Measurements from ENCODE around the gene CTNNA1. TPM values are rescaled to one million over a fixed set of nuclear protein-coding genes. Genes with fewer than 3 reads are reported as not detected.

CTNNA1 gene
- total RNA-seq, 6 experiments from 2014 or later: 101 to 192 (median 123) TPM

- TF ChIP-seq POLR2A (IDR thresholded peaks at IDR 0.05) (no peak), CTCF (IDR thresholded peaks at IDR 0.05) (no peak)
- intact Hi-C loops (cut with DNase I): no loop called here
- no peak for ATAC-seq
Observed at GRCh38 chr5:138828556-138828955, 75.3 kb downstream of the CTNNA1 start.

GRCh38 chr5:138829341-138829740, 76.1 kb downstream of the CTNNA1 start:
- H3K27me3 ChIP-seq: no peaks in the 10 kb centered on the region
- no peaks in the 10 kb centered on the region for H3K4me1 ChIP-seq
- no peaks in the 10 kb centered on the region for H3K9me3 ChIP-seq
- H3K36me3 ChIP-seq: peaks cover 0 to 22% (median 7%) of the 10 kb centered on the region in 4 donors
- no peak for TF ChIP-seq POLR2A (IDR thresholded peaks at IDR 0.05)
- TF ChIP-seq CTCF (IDR thresholded peaks at IDR 0.05): no peak
- WGBS (ENCODE audit: insufficient coverage, low coverage, low lambda C conversion rate, missing lambda C conversion rate): 94% methylated on average over 2 of the region's 3 CpGs
- intact Hi-C loops (cut with DNase I): no loop called here
- ATAC-seq: no peak
- no peak for DNase-seq
- H3K4me3 ChIP-seq: no peak overlapping the region
- no peak overlapping the region for H3K27ac ChIP-seq

More at GRCh38 chr5:138828556-138828955, 75.3 kb downstream of the CTNNA1 start:
- Histone ChIP-seq H3K4me1 (no peaks in the 10 kb centered on the region), H3K36me3 (peaks cover 0 to 22% (median 7%) of the 10 kb centered on the region in 4 donors), H3K27me3 (no peaks in the 10 kb centered on the region), H3K4me3 (no peak overlapping the region), H3K9me3 (no peaks in the 10 kb centered on the region), H3K27ac (no peak overlapping the region)
- 82% methylated on average over 4 of the region's 4 CpGs for WGBS (ENCODE audit: insufficient coverage, low coverage, low lambda C conversion rate, missing lambda C conversion rate)
- DNase-seq: no peak

- H3K27me3 ChIP-seq: no peaks in the 10 kb centered on the region
- H3K4me3 ChIP-seq: no peak overlapping the region
- H3K4me1 ChIP-seq: no peaks in the 10 kb centered on the region
- intact Hi-C loops (cut with DNase I): no loop called here
- TF ChIP-seq POLR2A (IDR thresholded peaks at IDR 0.05) (no peak), CTCF (IDR thresholded peaks at IDR 0.05) (no peak)
- peaks cover 0 to 19% (median 7%) of the 10 kb centered on the region in 4 donors for H3K36me3 ChIP-seq
- no peak overlapping the region for H3K27ac ChIP-seq
- H3K9me3 ChIP-seq: no peaks in the 10 kb centered on the region
- ATAC-seq (no peak), DNase-seq (no peak)
Observed at GRCh38 chr5:138831703-138832102, 78.5 kb downstream of the CTNNA1 start.

- H3K27ac ChIP-seq: no peak overlapping the region
- TF ChIP-seq CTCF (IDR thresholded peaks at IDR 0.05) (no peak), POLR2A (IDR thresholded peaks at IDR 0.05) (no peak)
- no peak overlapping the region for H3K4me3 ChIP-seq
- no peaks in the 10 kb centered on the region for H3K9me3 ChIP-seq
- WGBS (ENCODE audit: insufficient coverage, low coverage, low lambda C conversion rate, missing lambda C conversion rate): 21% methylated on average over 2 of the region's 2 CpGs
- no peaks in the 10 kb centered on the region for H3K27me3 ChIP-seq
- no peak for DNase-seq
- H3K4me1 ChIP-seq: no peaks in the 10 kb centered on the region
- peaks cover 0 to 17% (median 5%) of the 10 kb centered on the region in 4 donors for H3K36me3 ChIP-seq
- ATAC-seq: no peak
- intact Hi-C loops (cut with DNase I): no loop called here
Observed at GRCh38 chr5:138832218-138832617, 79.0 kb downstream of the CTNNA1 start.

- no peak for DNase-seq
- no peak for TF ChIP-seq CTCF (IDR thresholded peaks at IDR 0.05)
- no peak for TF ChIP-seq POLR2A (IDR thresholded peaks at IDR 0.05)
- intact Hi-C loops (cut with DNase I): no loop called here
- Histone ChIP-seq H3K4me1 (no peaks in the 10 kb centered on the region), H3K27me3 (no peaks in the 10 kb centered on the region), H3K4me3 (no peak overlapping the region), H3K27ac (no peak overlapping the region), H3K36me3 (peaks cover 0 to 9% (median 0%) of the 10 kb centered on the region in 4 donors), H3K9me3 (no peaks in the 10 kb centered on the region)
- ATAC-seq: no peak
- WGBS (ENCODE audit: insufficient coverage, low coverage, low lambda C conversion rate, missing lambda C conversion rate): 96% methylated on average over 2 of the region's 2 CpGs
Observed at GRCh38 chr5:138833080-138833479, 79.9 kb downstream of the CTNNA1 start.

Data from right lobe of liver (tissue), 6 donors.